Effector memory CD8-positive, alpha-beta T cell (primary cell): ENCODE measurements around the gene DIS3L2.
A peak's percentile ranks its signal among the peaks of the same experiment; 100 is the strongest.

Experiments
- ATAC-seq: fragments of 150-1000 bp; cut with Tn5 transposase; replicated peaks from 2 replicates; pipeline ENCODE4 v1.10.0; 2021; ENCODE audit warnings: mild to moderate bottlenecking, moderate library complexity
- DNase-seq, 3 experiments: peaks; one replicate each; pipeline ENCODE4 v3.0.0; 2021
- H3K27ac Mint-ChIP-seq, 2 donors: one replicate each; pipeline ENCODE4 v1.8.0; 2022; ENCODE audit warnings: mild to moderate bottlenecking in 2 of 2, mixed read lengths in 2 of 2, moderate library complexity in 2 of 2
- H3K27me3 Mint-ChIP-seq, 2 donors: one replicate each; pipeline ENCODE4 v1.8.0; 2022; ENCODE audit warnings: mixed read lengths in 2 of 2
- H3K36me3 Mint-ChIP-seq: one replicate; pipeline ENCODE4 v1.8.0; 2022; ENCODE audit warnings: mild to moderate bottlenecking, moderate library complexity, mixed read lengths; ENCODE audit not compliant: insufficient read depth
- H3K4me1 Mint-ChIP-seq, 2 donors: one replicate each; pipeline ENCODE4 v1.8.0; 2022; ENCODE audit warnings: low read depth in 2 of 2, mixed read lengths in 2 of 2
- H3K4me3 Mint-ChIP-seq, 2 donors: one replicate each; pipeline ENCODE4 v1.8.0; 2022; ENCODE audit warnings: mild to moderate bottlenecking in 2 of 2, mixed read lengths in 2 of 2, moderate library complexity in 2 of 2
- H3K9me3 Mint-ChIP-seq, 2 donors: one replicate each; pipeline ENCODE4 v1.8.0; 2022; ENCODE audit warnings: mixed read lengths in 2 of 2

Gene DIS3L2

GRCh38 chr2:232347369-232347768 is 385.9 kb downstream of the DIS3L2 start:
- H3K36me3 Mint-ChIP-seq, result peaks cover 4% of the 10 kb centered on the region

GRCh38 chr2:232348936-232349335 is 387.4 kb downstream of the DIS3L2 start:
- Mint-ChIP-seq H3K9me3 (no peaks in the 10 kb centered on the region), H3K4me1 (peaks cover 0 to 6% of the 10 kb centered on the region in 2 donors), H3K27ac (peak overlapping the region in 1 of 2 donors; percentile 46), H3K36me3 (peaks cover 4% of the 10 kb centered on the region), H3K4me3 (no peak overlapping the region), H3K27me3 (peaks cover 15 to 21% of the 10 kb centered on the region in 2 donors)
- no peak for ATAC-seq
- no peak for DNase-seq

More at GRCh38 chr2:232347369-232347768, 385.9 kb downstream of the DIS3L2 start:
- no peak for DNase-seq
- Mint-ChIP-seq H3K4me1 (peaks cover 5 to 6% of the 10 kb centered on the region in 2 donors), H3K27ac (no peak overlapping the region), H3K9me3 (no peaks in the 10 kb centered on the region), H3K27me3 (peaks cover 6 to 8% of the 10 kb centered on the region in 2 donors), H3K4me3 (no peak overlapping the region)
- no peak for ATAC-seq

GRCh38 chr2:232349546-232349945 is 388.0 kb downstream of the DIS3L2 start:
- Mint-ChIP-seq H3K36me3 (peaks cover 4% of the 10 kb centered on the region), H3K27ac (no peak overlapping the region), H3K9me3 (no peaks in the 10 kb centered on the region), H3K4me3 (no peak overlapping the region), H3K4me1 (peaks cover 0 to 6% of the 10 kb centered on the region in 2 donors), H3K27me3 (peaks cover 18 to 27% of the 10 kb centered on the region in 2 donors)
- ATAC-seq (no peak), DNase-seq (no peak)

GRCh38 chr2:232349946-232350635 is 388.6 kb downstream of the DIS3L2 start:
- Mint-ChIP-seq H3K4me1 (peaks cover 0 to 6% of the 10 kb centered on the region in 2 donors), H3K9me3 (no peaks in the 10 kb centered on the region), H3K4me3 (no peak overlapping the region), H3K36me3 (peaks cover 4% of the 10 kb centered on the region), H3K27me3 (peaks cover 22 to 33% of the 10 kb centered on the region in 2 donors), H3K27ac (no peak overlapping the region)
- DNase-seq (no peak), ATAC-seq (no peak)

GRCh38 chr2:232350804-232351685 is 389.5 kb downstream of the DIS3L2 start:
- DNase-seq, result no peak
- Mint-ChIP-seq H3K9me3 (no peaks in the 10 kb centered on the region), H3K27ac (no peak overlapping the region), H3K4me1 (peaks cover 0 to 6% of the 10 kb centered on the region in 2 donors), H3K27me3 (peaks cover 24 to 35% of the 10 kb centered on the region in 2 donors), H3K4me3 (no peak overlapping the region), H3K36me3 (peaks cover 4% of the 10 kb centered on the region)
- ATAC-seq, result no peak

- Mint-ChIP-seq H3K4me1 (peaks cover 0 to 6% of the 10 kb centered on the region in 2 donors), H3K27me3 (peaks cover 30 to 43% of the 10 kb centered on the region in 2 donors), H3K9me3 (no peaks in the 10 kb centered on the region), H3K4me3 (no peak overlapping the region), H3K36me3 (no peaks in the 10 kb centered on the region), H3K27ac (no peak overlapping the region)
- no peak for ATAC-seq
- DNase-seq, result no peak
Observed at GRCh38 chr2:232351686-232352510, 390.4 kb downstream of the DIS3L2 start.

GRCh38 chr2:232352511-232353091 is 391.1 kb downstream of the DIS3L2 start:
- Mint-ChIP-seq H3K36me3 (no peaks in the 10 kb centered on the region), H3K27ac (no peak overlapping the region), H3K9me3 (no peaks in the 10 kb centered on the region), H3K4me3 (no peak overlapping the region), H3K27me3 (peaks cover 30 to 44% of the 10 kb centered on the region in 2 donors), H3K4me1 (peaks cover 0 to 6% of the 10 kb centered on the region in 2 donors)
- ATAC-seq, result no peak
- no peak for DNase-seq

GRCh38 chr2:232353096-232353495 is 391.6 kb downstream of the DIS3L2 start:
- Mint-ChIP-seq H3K27me3 (peaks cover 30 to 47% of the 10 kb centered on the region in 2 donors), H3K9me3 (no peaks in the 10 kb centered on the region), H3K36me3 (no peaks in the 10 kb centered on the region), H3K27ac (no peak overlapping the region), H3K4me3 (no peak overlapping the region), H3K4me1 (peaks cover 0 to 6% of the 10 kb centered on the region in 2 donors)
- DNase-seq (no peak), ATAC-seq (no peak)

- Mint-ChIP-seq H3K36me3 (no peaks in the 10 kb centered on the region), H3K4me1 (peaks cover 0 to 6% of the 10 kb centered on the region in 2 donors), H3K9me3 (no peaks in the 10 kb centered on the region), H3K27me3 (peaks cover 30 to 52% of the 10 kb centered on the region in 2 donors), H3K27ac (no peak overlapping the region), H3K4me3 (no peak overlapping the region)
- ATAC-seq (no peak), DNase-seq (no peak)
Observed at GRCh38 chr2:232353660-232354059, 392.1 kb downstream of the DIS3L2 start.

GRCh38 chr2:232354069-232354468 is 392.6 kb downstream of the DIS3L2 start:
- Mint-ChIP-seq H3K36me3 (no peaks in the 10 kb centered on the region), H3K4me1 (peaks cover 0 to 2% of the 10 kb centered on the region in 2 donors), H3K4me3 (no peak overlapping the region), H3K27me3 (peaks cover 30 to 52% of the 10 kb centered on the region in 2 donors), H3K27ac (no peak overlapping the region), H3K9me3 (no peaks in the 10 kb centered on the region)
- DNase-seq (no peak), ATAC-seq (no peak)

- no peak overlapping the region for H3K27ac Mint-ChIP-seq
- no peak for ATAC-seq
Observed at GRCh38 chr2:232361646-232362045, 400.1 kb downstream of the DIS3L2 start.

GRCh38 chr2:232362174-232362900 is 400.8 kb downstream of the DIS3L2 start:
- Mint-ChIP-seq H3K4me1 (peaks cover 7 to 12% of the 10 kb centered on the region in 2 donors), H3K27me3 (peaks cover 0 to 8% of the 10 kb centered on the region in 2 donors), H3K27ac (peak overlapping the region in 1 of 2 donors; percentile 38), H3K9me3 (no peaks in the 10 kb centered on the region), H3K36me3 (no peaks in the 10 kb centered on the region), H3K4me3 (peak overlapping the region in 1 of 2 donors; percentile 17)
- DNase-seq (no peak), ATAC-seq (no peak)

More at GRCh38 chr2:232361646-232362045, 400.1 kb downstream of the DIS3L2 start:
- Mint-ChIP-seq H3K4me1 (peaks cover 7 to 12% of the 10 kb centered on the region in 2 donors), H3K4me3 (no peak overlapping the region), H3K36me3 (no peaks in the 10 kb centered on the region), H3K9me3 (no peaks in the 10 kb centered on the region), H3K27me3 (peaks cover 0 to 11% of the 10 kb centered on the region in 2 donors)
- DNase-seq, result no peak
